NCI-H1436 (cell line): ENCODE results near the gene PLS1.
A peak's percentile ranks its signal among the peaks of the same experiment; 100 is the strongest.
"Not testable (repeated sequence)": the region's sequence is repeated elsewhere in the genome, so short reads cannot be mapped to it uniquely, and the experiment has no call there.

Source experiments
- DNase-seq: peaks from one replicate; lab custom pipeline; 2025; lab: John Stamatoyannopoulos, UW

PLS1 gene

GRCh38 chr3:142694225-142694624 is 98.0 kb downstream of the PLS1 start:
- no peak for DNase-seq

- peak; percentile 39 for DNase-seq
Observed at GRCh38 chr3:142705198-142705597, 109.0 kb downstream of the PLS1 start.

GRCh38 chr3:142706321-142707127 is 110.3 kb downstream of the PLS1 start:
- DNase-seq, result no peak

- no peak for DNase-seq
Observed at GRCh38 chr3:142709207-142709606, 113.0 kb downstream of the PLS1 start.

GRCh38 chr3:142714882-142715281 is 118.7 kb downstream of the PLS1 start:
- DNase-seq, result not testable (repeated sequence)

GRCh38 chr3:142716102-142716501 is 119.9 kb downstream of the PLS1 start:
- DNase-seq, result no peak

- DNase-seq, result no peak
Observed at GRCh38 chr3:142723665-142723967, 127.4 kb downstream of the PLS1 start.

GRCh38 chr3:142723968-142724681 is 127.9 kb downstream of the PLS1 start, which contains the start of gene TRPC1:
Gene TRPC1, plus strand, starts transcription at chr3:142724034. Its CDS starts 526 bp downstream, at chr3:142724560.
- DNase-seq, result peak; percentile 93

- peak; percentile 31 for DNase-seq
Observed at GRCh38 chr3:142724682-142725356, 128.6 kb downstream of the PLS1 start.

GRCh38 chr3:142725357-142725739 is 129.2 kb downstream of the PLS1 start:
- no peak for DNase-seq

GRCh38 chr3:142726017-142726416 is 129.8 kb downstream of the PLS1 start:
- DNase-seq, result no peak

- DNase-seq, result no peak
Observed at GRCh38 chr3:142732066-142732465, 135.9 kb downstream of the PLS1 start.

- no peak for DNase-seq
Observed at GRCh38 chr3:142734834-142735233, 138.6 kb downstream of the PLS1 start.

GRCh38 chr3:142735462-142735861 is 139.3 kb downstream of the PLS1 start:
- peak; percentile 12 for DNase-seq

GRCh38 chr3:142738396-142738795 is 142.2 kb downstream of the PLS1 start:
- DNase-seq, result no peak

GRCh38 chr3:142746646-142747045 is 150.5 kb downstream of the PLS1 start:
- DNase-seq, result no peak

- DNase-seq, result not testable (repeated sequence)
Observed at GRCh38 chr3:142750531-142750930, 154.3 kb downstream of the PLS1 start.

- DNase-seq, result not testable (repeated sequence)
Observed at GRCh38 chr3:142752605-142753004, 156.4 kb downstream of the PLS1 start.

- DNase-seq, result no peak
Observed at GRCh38 chr3:142754494-142754893, 158.3 kb downstream of the PLS1 start.
